Gastrocnemius medialis (tissue), 4 donors: ENCODE results near the gene PRDM2.

Experiments used
- CTCF ChIP-seq, 5 experiments: fragments of 450-650 bp in 3 of 5; fragments of 200-600 bp in 2 of 5; sonication (generic) in 2 of 5; IDR thresholded peaks in 4 of 5; conservative IDR thresholded peaks in 1 of 5; 1 replicate in 4 of 5; 2 replicates in 1 of 5; pipeline ENCODE4 v1.5.1; 2016 to 2019; ENCODE audit warnings: antibody characterized with exemption in 5 of 5, mild to moderate bottlenecking in 3 of 5, moderate library complexity in 3 of 5
- POLR2A ChIP-seq, 2 donors: fragments of 450-650 bp; IDR thresholded peaks; one replicate each; pipeline ENCODE4 v1.6.1; 2017; ENCODE audit warnings: antibody characterized with exemption in 2 of 2, mild to moderate bottlenecking in 2 of 2, moderate library complexity in 2 of 2

GRCh38 chr1:13710086-13710485 is 10.1 kb downstream of the PRDM2 start:
- no peak for TF ChIP-seq CTCF (IDR thresholded peaks at IDR 0.05 in 4 of 5, conservative IDR thresholded peaks at IDR 0.05 in 1 of 5)
- no peak for TF ChIP-seq POLR2A (IDR thresholded peaks at IDR 0.05)
